HG03175 (cell line): ENCODE measurements around the gene ABCB8.
A peak's percentile ranks its signal among the peaks of the same experiment; 100 is the strongest.

ENCODE experiments used
- ATAC-seq: cut with Tn5 transposase; IDR thresholded peaks from one replicate; pipeline ENCODE4 v1.9.1; 2021; ENCODE audit warnings: mild to moderate bottlenecking, moderate library complexity; ENCODE audit not compliant: unreplicated experiment

ABCB8 gene

DNA sequence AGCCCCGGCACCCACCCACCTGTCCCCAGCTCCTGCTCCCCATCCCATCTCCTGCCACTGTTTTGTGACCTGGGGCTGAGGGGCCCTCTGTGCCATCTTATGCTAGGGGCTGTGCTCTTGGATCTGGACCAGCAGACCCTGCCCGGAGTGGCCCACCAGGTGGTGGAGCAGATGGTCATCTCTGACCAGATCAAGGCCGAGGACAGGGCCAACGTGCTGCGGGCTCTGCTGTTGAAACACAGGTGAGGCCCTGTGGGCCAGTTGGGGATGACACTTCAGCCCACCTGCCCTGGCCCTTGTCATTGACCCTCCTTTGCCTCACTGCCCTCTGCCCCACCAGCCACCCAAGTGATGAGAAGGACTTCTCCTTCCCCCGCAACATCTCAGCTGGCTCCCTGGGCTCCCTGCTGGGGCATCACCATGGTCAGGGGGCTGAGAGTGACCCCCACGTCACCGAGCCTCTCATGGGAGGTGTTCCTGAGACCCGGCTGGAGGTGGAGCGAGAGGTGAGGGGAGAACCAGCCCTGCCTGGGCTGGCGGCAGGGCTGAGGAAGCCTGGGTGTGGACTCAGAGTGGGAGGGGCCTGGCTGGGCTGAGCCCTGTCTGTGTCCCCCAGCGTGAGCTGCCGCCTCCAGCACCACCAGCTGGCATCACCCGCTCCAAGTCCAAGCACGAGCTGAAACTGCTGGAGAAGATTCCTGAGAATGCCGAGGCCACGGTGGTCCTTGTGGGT is 41.8 kb downstream of the ABCB8 start:
- no peak for ATAC-seq

DNA sequence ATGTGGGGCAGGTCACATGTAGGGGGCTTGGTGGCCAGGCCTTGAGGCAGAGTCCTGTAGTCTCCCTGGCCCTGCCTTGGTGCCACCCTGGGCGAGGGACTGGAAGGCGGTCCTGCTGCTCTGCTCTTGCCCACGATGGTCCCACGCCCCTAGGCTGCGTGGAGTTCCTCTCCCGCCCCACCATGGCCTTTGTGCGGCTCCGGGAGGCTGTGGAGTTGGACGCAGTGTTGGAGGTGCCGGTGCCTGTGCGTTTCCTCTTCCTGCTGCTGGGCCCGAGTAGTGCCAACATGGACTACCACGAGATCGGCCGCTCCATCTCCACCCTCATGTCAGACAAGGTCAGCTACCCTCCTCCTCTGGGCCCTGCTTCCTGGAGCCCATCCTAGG is 42.3 kb downstream of the ABCB8 start:
- ATAC-seq = no peak

DNA sequence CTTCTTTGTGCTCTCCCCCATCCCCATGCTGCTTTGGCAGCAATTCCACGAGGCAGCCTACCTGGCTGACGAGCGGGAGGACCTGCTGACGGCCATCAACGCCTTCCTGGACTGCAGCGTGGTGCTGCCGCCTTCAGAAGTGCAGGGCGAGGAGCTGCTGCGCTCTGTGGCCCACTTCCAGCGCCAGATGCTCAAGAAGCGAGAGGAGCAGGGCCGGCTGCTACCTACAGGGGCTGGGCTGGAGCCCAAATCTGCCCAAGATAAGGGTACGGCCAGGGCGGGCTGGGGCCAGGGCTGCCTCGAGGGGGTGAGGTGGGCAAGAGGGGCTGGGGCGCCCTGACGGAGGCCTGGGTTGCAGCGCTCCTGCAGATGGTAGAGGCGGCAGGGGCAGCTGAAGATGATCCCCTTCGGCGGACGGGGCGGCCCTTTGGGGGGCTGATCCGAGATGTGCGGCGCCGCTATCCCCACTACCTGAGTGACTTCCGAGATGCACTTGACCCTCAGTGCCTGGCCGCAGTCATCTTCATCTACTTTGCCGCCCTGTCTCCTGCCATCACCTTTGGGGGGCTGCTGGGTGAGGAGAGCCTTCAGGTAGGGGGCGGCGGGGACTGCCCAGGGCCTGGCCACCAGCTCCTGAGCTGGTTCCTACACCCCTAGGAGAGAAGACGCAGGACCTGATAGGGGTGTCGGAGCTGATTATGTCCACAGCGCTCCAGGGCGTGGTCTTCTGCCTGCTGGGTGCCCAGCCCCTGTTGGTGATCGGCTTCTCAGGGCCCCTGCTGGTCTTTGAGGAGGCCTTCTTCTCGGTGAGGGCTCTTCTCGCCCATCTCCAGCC is 43.0 kb downstream of the ABCB8 start:
- ATAC-seq = no peak

DNA sequence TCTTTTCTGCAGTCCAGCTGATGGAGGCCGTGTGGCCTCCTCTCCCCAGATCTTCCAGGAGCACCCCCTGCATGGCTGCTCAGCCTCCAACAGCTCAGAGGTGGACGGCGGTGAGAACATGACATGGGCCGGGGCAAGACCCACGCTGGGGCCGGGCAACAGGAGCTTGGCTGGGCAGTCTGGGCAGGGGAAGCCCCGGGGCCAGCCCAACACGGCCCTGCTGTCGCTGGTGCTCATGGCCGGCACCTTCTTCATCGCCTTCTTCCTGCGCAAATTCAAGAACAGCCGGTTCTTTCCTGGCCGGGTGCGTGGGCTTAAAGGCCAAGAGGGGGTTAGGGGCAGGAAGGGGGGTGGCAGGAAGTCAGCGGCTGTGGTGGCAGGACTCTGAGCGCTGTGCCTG is 45.7 kb downstream of the ABCB8 start:
- no peak for ATAC-seq

DNA sequence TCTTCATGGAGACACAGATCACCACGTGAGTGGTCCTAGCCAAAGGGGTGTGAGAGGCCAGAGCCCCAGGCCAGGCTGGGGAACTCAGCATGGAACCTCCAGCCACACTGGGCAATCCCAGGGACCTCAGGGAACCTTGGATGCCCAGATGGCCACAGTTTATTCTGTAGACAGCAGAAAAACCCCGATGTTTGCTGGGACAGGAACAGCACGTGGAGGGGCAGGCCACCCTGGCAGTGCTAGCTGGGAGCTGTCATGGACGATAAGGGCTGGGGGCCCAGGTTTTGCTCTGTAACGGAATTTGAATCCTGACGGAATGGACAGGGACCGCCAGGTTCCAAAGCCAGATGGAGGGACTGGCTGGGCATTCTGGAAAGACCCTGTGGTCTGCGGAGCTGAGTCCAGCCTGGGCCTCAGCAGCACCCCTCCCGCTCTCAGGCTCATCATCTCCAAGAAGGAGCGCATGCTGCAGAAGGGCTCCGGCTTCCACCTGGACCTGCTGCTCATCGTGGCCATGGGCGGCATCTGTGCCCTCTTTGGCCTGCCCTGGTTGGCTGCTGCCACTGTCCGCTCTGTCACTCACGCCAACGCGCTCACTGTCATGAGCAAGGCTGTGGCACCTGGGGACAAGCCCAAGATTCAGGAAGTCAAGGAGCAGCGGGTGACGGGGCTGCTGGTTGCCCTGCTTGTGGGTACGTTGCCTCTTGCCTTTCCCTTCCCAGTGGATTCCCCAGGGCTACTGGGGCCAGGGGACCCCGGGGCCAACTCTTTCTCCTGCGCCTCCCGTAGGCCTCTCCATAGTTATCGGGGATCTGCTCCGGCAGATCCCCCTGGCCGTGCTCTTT is 46.8 kb downstream of the ABCB8 start:
- ATAC-seq = no peak

DNA sequence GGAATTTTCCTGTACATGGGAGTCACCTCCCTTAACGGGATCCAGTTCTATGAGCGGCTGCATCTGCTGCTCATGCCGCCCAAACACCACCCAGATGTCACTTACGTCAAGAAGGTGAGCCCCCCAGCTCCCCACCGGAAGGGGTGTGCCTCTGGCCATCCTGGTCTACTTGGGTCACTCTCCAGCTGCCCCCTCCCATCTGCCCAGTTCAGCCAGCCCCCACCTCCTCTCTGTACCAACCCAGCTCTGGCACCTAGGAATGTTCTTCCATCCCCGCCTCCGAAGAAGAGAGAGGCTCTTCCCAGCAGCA is 47.4 kb downstream of the ABCB8 start:
- ATAC-seq = no peak

DNA sequence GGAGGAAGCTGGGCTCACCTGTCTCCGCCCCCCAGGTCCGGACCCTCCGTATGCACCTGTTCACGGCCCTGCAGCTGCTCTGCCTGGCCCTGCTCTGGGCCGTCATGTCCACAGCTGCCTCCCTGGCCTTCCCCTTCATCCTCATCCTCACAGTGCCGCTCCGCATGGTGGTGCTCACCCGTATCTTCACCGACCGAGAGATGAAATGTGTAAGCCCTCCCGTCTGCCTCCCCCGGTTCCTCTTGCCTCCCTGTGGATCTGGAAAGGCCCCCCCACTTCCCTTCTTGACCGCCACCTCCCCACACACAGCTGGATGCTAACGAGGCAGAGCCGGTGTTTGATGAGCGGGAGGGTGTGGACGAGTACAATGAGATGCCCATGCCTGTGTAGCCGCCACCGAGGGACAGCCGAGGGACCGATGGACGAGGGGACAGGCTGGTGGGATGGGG is 47.8 kb downstream of the ABCB8 start:
- ATAC-seq = no peak

DNA sequence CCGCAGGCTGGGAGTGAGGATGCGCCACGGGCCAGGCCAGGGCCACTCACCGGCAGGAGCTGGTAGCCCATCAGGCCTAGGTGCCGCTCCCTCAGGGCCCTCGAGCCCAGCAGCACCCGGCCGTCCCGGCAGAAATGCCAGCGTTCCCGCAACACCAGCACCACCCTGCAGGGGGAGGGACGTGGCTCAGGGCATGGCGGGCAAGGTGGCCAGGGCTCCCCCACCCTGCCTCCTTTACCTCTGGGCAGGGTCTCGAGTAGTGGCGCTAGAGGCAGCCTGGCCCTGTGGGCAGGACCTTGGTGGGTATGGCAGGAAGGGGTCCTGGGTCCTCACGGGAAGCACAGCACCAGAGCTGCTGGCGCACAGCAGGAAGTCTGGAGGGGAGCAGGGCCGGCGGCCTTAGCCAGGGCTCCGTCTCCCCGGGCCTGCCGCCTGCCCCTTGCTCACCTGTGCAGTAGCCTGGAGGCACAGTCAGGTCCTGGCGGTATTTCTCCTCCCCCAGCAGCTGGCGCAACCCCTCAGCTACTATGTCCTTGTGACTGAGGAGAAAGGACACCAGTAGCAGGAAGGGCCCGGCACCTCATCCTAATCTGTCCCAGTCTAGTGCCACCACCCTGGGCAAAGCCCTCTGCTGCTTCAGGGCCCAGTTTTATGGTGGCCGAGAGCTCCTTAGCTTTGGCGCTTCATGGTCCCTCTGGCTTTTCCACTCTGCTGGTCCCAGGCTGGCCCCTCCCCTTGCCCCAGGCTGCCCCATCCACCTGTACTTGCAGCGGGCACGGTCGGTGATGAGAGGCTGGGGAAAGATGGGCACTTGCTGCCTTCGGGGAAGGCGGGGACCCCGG is 48.8 kb downstream of the ABCB8 start:
- ATAC-seq = no peak

DNA sequence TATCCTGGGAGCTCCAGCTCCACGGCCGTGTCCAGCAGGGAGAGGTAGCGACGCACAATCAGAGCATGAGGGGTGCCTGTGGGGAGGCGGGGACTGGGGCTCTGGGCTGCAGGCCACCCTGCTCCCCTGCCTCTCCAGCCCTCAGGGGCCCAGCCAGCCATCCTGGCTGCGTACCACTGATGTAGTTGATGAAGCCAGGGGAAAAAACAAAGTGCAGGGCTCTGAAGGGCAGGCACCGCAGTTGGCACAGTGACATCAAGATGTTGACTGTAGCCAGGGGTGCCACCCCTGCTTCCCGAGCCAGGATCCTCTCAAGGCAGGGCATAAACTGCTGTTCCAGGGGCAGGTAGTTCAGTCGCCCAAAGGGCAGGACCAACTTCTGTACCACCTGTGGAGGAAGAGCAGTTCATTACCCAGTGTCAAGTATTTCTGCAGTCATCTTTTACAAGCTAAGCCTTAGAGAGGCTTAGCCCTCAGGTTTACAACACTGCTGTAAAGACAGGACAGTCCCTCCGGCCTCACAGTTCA is 49.5 kb downstream of the ABCB8 start:
- no peak for ATAC-seq

DNA sequence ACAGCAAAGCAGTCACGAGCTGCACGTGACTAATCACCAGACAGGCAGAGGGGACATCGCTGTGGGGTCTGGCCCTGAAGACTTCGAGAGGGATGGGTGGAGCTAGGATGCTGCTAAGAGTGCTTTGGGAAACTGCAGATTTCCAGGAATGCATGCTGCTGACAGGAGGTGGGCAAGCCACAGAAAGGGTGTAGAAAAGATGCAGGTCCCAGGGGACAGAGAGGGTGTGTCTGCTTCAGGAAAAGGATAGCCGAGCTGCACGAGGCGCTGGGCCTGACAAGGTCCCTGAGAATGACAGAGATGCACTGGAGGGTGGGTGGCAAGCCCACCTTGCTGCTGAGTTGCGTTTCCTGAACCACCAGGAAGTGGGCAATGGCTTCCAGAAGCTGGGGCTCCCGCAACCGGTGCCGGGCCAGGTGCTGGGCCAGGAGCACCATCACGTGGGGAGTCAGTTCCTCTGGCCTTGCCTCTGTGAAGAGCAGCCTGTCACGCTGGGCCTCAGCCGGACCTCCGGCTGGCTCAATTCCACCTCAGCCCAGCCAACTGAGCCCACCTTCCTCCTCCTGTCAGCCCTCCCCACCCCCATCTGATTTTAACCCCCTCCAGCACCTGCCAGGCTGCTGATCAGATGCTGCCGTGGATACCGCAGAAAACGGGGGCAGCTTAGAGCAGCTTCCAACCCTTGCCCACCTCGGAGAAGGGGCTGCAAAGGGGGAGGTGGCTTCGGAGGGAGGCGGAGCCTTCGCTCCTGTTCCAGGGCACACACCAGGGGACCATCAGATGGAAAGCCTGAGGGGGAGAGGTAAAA is 50.2 kb downstream of the ABCB8 start:
- ATAC-seq = no peak

DNA sequence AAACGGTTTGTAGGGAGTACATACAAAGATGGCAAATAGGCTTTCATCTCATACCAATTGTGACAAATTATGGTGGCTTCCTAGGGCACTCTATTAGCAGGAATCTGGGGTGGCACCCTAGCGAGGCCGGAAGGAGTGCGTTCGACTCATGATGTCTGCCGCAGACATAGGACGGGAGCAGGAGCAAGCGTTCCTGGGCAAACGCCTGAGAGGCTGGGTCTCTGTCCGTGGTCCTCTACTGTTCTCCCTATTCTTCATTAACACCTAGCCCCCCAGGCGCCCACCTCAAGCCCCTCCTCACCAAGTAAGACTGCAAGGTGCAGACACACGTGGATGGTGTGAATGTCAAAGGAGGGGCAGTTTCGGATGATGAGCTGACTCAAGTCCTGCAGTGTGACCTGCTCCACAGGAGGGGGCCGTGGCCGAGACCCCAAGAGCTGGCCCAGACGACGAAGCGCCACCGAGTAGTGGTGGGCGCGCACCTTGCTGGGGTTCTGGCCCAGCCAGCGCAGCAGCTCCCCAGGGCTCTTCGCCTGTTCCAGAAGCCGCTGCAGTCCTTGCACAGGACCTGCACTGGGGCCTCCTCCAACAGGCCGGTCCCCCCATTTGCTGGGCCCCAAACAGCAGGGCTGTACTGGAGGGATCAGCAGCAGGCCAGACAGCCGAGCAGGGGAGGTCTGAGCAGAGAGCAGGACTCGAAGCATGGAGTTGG is 51.1 kb downstream of the ABCB8 start:
- no peak for ATAC-seq

DNA sequence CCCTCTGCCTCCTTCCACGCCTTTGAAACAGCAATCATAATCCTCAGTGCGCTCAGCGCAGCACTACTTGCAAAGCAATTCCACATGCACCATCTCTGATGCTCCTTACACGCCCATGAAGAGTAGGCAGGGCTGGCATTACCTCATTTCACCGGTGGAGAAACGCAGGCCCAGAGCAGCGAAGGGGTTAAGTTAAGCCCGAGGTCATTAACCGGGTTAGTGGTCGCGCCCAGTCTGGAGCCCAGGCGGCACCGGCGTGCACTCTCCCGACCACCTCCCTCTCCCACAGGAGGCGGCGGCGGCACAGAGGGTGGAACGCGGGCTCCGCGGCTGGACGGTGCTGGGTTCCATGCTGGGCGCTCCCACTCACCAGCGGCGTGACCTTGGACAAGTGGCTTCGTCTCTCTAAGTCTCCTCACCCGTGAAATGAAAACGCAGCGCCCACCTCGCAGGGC is 51.8 kb downstream of the ABCB8 start:
- ATAC-seq = peak; percentile 10

DNA sequence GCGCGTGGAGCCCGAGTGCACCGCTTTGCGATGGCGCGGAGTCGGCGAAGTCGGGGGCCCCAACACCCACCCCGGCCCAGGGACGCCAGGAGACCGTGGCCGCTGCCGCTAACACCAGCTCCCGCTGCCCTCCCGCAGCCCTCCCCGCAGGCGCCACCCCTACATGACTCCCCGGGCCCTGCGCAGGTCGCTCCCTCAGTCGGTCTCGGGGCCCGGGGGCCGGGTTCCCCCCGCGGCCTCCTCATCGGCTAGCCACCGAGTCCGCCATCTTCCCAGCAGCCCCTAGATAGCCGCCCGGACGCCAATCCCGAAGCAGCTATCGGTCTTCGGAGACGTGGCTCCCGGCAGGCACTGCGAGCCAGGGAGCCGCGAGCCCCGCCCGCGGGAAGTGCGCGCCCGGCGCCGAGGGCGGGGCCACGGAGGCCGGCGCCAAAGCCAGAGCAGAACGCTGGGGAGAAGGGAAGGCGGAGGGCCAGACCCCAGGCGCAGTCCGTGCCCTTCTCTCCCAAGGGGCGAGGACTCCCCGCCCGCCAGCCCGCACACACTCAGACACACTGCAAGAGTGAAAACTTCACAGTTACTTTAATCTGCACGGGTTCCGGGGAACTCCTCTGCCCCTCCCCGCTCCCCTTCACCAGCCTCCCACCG is 52.4 kb downstream of the ABCB8 start, which contains the start of gene FASTK:
TSS of gene FASTK (minus strand) at position 288 of the 648 bp plus-strand sequence. CDS start at position 245, 43 bp downstream.
- peak; percentile 78 for ATAC-seq

DNA sequence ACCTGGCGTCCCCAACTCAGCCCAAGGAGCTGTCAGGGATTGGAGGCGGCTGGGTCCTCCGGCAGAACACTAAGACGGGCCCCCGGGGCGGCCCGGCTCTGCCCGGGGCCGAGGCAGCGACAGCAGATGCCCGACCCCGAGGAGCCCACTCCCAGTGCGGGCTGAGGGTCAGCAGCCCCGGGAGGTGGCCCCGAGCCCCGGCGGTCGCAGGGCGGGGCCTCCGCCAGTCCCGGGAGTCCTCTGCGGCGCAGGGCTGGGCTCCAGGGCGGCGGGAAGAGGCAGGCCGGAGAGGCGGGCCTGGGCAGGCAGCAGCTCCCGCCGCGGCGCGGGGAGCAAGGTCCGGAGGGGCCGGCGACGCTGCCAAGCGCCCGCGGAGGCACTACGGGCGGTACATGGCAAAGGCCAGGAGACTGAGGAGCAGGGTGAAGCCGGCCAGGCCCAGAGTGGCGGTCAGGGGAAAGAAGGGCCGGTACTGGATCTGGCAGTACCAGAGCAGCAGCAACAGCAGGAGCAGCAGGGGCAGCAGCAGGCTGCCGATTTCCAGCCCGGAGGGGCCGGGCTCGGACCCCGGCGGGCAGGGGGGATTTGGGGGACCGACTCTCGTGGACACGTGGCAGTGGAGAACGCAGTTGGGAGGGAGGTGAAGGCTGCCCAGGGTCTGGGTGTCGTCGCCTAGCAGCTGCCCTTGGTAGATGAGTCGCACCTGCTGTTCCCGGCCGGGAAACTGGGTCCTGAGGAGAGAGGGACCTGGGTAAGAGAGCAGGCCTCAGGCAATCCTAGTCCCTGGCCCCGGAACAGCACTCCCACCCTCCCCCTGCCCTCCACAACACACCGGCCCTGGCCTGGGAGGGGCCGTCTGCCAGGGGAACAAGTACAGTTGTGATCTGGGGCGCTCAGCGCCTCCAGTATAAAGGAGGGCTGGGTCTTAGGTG is 53.2 kb downstream of the ABCB8 start:
- peak; percentile 0 for ATAC-seq

DNA sequence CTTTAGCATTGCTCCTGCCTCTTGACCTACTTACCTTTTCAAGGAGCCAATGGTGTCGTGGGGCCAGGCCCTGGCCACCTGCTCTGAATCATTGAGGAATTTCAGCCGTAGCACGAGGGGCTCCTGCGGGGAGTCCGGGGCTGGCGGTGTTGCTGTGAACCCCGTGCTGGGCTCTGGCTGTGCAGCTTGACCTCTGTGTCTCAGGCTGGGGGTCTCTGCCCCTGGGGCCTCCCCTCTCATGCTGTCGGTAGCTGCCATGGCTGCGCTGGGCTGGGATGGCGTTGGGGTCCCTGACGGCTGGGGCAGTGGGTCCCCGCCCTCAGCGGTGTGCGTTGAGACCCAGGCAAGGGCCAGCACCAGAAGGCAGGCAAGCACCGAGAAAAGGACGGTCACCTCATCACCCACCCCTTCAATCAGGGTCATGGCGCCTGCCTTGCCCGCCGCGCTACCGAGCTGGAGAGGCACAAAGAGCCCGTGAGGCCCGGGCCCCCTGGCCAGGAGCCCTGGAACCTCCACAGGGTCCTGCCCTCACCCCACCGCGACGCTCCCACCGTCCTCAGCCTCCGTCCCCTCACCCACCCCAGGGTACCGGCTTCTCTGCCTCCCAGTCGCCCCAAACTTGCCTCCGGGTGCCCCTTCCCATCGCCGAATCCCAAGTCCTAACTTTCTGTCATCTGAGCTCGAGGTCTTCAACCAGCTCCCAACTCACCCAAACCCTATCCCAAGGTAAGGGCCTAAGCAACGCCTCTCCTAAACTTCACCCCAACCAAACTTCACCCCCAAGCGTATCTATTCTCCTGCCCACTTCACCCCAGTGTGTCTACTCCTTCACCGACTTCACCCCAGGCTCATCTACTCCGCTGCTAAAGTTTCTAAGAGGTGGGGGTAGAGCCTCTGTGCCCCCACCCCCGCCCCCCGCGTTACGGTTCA is 54.2 kb downstream of the ABCB8 start:
- ATAC-seq = no peak
